ENCODE results near the gene SYT17.

GRCh38 chr16:19254611-19255010 is 86.6 kb downstream of the SYT17 start:
- no peak for TF ChIP-seq EP300 (IDR thresholded peaks at IDR 0.05)
- TF ChIP-seq CTCF (IDR thresholded peaks at IDR 0.05): no peak
- TF ChIP-seq POLR2AphosphoS5 (IDR thresholded peaks at IDR 0.05): no peak
